Measurements from ENCODE around the gene NPRL2. TPM values are rescaled to one million over a fixed set of nuclear protein-coding genes. Genes with fewer than 3 reads are reported as not detected.

Gene NPRL2
- total and polyA plus RNA-seq, 12 donors: 13.0 to 29.8 (median 16.3) TPM

DNA sequence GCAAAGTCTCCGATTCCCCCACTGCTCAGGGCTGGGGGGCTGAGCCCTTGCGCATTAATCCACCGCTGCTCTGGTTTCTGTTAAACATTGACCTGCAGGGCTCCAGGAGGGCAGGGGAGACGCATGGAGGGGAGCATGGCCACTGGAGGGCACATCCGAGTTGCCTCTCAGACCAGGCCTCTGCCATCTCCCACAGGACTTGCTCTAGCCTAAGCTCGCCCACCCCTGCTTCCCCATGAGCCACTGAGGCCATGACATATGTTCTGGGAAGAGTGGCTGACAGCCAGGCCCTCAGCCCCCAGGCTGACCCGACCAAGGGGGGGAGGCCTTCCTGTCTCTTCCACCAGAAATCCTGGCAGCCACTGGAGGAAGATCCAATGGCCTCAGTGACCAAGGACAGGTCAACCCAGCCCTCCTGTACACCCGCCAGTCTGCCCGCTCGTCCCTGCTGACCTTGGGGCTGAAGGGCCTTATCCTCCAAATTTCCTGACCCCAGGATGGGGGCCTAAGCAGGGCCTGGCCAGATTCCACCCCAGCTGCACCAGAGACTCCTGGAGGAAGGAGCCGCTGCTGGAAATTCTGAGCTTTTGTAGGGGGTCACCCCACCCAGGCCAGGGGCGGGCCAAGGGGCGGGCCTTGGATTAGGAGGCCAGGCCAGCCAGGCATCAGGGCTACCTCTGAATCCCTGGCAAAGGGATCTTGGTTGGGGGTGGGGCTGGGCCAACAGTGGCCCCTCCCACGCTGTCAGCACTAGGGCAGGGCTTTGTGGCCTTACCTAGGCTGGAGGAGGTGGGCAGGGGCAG, 47.4 kb downstream of the NPRL2 start, which contains the start of gene HYAL1:
Gene HYAL1, minus strand, starts transcription at position 562 of the 803 bp plus-strand sequence. CDS start 618 bp downstream, outside the sequence.
- no peaks in the 10 kb centered on the region for H3K27me3 ChIP-seq
- peak within 1 kb of the TSS; percentile 45 to 82 (median 56) for H3K4me3 ChIP-seq
- TF ChIP-seq, protein P1, sequence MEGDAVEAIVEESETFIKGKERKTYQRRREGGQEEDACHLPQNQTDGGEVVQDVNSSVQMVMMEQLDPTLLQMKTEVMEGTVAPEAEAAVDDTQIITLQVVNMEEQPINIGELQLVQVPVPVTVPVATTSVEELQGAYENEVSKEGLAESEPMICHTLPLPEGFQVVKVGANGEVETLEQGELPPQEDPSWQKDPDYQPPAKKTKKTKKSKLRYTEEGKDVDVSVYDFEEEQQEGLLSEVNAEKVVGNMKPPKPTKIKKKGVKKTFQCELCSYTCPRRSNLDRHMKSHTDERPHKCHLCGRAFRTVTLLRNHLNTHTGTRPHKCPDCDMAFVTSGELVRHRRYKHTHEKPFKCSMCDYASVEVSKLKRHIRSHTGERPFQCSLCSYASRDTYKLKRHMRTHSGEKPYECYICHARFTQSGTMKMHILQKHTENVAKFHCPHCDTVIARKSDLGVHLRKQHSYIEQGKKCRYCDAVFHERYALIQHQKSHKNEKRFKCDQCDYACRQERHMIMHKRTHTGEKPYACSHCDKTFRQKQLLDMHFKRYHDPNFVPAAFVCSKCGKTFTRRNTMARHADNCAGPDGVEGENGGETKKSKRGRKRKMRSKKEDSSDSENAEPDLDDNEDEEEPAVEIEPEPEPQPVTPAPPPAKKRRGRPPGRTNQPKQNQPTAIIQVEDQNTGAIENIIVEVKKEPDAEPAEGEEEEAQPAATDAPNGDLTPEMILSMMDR (IDR thresholded peaks at IDR 0.05): peak in 7 of 9 donors; percentile 22 to 60 (median 31)
- DNase-seq (peak; percentile 90 to 91), ATAC-seq (peak; percentile 32 to 69 (median 56))
- peak within 1 kb of the TSS; percentile 66 to 95 (median 94) for H3K27ac ChIP-seq
- peaks cover 0 to 12% (median 0%) of the 10 kb centered on the region in 9 donors for H3K36me3 ChIP-seq
- WGBS, 2 donors: 26 to 33% methylated on average over 14 of the region's 14 CpGs
- intact Hi-C loops (cut with DNase I): loop anchor here in 2 of 10 donors (1.0 to 5.0 kb wide), 2 partner anchors 18 to 34 kb away; no protein-coding TSS in a partner anchor
- peaks cover 20 to 53% (median 45%) of the 10 kb centered on the region in 9 donors for H3K4me1 ChIP-seq
- H3K9me3 ChIP-seq: no peaks in the 10 kb centered on the region

DNA sequence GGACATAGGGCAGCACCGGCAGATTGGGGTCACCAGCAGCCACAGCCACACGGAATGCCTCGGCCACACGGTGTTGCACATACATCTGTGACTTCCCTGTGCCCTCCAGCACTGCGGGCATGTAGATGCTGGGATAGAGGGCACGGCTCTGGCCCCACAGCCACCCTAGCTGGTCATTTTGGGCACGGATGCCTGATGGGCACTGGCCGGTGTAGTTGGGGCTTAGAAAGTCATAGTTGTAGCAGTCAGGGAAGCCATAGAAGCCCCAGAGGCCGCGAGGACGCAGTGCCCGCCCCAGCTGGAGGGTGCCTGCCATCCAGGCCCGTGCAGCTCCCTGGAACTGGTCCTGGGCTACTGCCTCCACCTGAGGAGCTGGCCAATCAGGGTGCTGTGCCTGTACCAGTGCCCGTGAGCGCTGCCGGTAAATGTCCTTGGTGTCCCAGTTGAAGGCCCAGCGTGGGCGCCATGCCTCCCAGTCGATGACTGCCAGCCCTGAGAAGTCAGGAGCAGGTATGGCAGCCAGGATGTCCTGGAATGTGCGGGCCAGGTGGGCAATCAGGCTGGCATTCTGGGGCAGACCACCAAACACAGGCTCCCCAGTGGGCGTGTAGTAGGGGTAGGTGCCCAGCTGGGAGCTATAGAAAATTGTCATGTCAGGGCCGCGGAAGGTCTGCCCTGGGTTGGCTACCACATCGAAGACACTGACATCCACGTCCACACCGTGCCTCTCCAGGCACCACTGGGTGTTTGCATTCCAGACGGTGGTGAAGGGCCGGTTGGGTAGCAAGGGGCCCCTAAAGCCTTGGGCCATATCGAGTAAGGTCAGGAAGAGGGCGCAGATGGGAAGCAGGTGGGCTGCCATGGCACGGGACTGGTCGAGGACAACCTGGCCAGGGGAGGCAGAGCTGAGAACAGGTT, 48.2 kb downstream of the NPRL2 start:
- Histone ChIP-seq H3K4me3 (peak overlapping the region; percentile 45 to 82 (median 56)), H3K27ac (peak overlapping the region; percentile 66 to 95 (median 94)), H3K27me3 (no peaks in the 10 kb centered on the region), H3K9me3 (no peaks in the 10 kb centered on the region), H3K36me3 (peaks cover 0 to 15% (median 0%) of the 10 kb centered on the region in 9 donors), H3K4me1 (peaks cover 22 to 59% (median 52%) of the 10 kb centered on the region in 9 donors)
- TF ChIP-seq, protein P1 (IDR thresholded peaks at IDR 0.05): no peak
- DNase-seq (no peak), ATAC-seq (no peak)
- WGBS, 2 donors: 72 to 85% methylated on average over 32 of the region's 32 CpGs
- intact Hi-C loops (cut with DNase I): loop anchor here in 2 of 10 donors (1.0 to 5.0 kb wide), 2 partner anchors 19 to 35 kb away; no protein-coding TSS in a partner anchor

DNA sequence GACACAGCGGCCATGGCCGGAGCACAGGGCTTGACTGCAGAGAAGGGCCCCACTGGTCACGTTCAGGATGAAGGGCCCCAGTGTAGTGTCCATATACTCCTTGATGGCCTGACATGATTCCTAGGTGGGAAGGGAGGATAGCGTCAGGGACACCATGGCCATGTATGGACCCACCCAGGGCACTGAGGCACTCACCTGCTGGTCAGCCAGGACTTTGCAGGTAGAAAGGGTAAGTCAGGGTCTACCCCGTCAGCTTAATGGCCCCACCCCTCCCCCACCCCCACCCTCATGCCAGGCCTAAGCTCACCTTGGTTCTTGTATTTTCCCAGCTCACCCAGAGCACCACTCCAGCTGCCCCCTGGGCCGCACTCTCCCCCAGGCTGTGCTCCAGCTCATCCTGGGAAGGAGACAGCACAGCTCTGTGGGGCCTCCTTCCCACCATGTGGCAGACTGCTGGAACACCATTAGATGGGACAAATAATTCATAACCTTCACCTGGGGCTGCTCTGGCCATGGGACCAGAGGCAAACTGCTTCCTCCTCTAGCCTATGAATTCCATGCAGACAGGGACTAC, 49.8 kb downstream of the NPRL2 start:
- Histone ChIP-seq H3K4me1 (peaks cover 22 to 59% (median 52%) of the 10 kb centered on the region in 9 donors), H3K36me3 (peaks cover 0 to 22% (median 0%) of the 10 kb centered on the region in 9 donors), H3K27ac (peak overlapping the region; percentile 66 to 95 (median 94)), H3K27me3 (no peaks in the 10 kb centered on the region), H3K4me3 (peak overlapping the region in 9 of 10 donors; percentile 16 to 82 (median 63)), H3K9me3 (no peaks in the 10 kb centered on the region)
- intact Hi-C loops (cut with DNase I): loop anchor here in 2 of 10 donors (2.0 to 5.0 kb wide), 2 partner anchors 20 to 37 kb away; no protein-coding TSS in a partner anchor
- ATAC-seq: no peak
- 87 to 91% methylated on average over 6 of the region's 6 CpGs for WGBS, 2 donors
- TF ChIP-seq, protein P1 (IDR thresholded peaks at IDR 0.05): no peak
- DNase-seq: no peak
